C1 segment of cervical spinal cord (tissue), 14 donors: ENCODE measurements around the gene MSL3.

ENCODE experiments used
- DNase-seq, 14 donors: peaks; one replicate each; lab custom pipeline; 2025; lab: John Stamatoyannopoulos, UW

The MSL3 gene

GRCh38 chrX:11757719-11758399 is at the start of gene MSL3:
TSS of gene MSL3 (plus strand) at chrX:11758237. CDS start at chrX:11758264, 27 bp downstream.
- DNase-seq = peak in 12 of 14 donors; percentile 26 to 84 (median 56)

DNA sequence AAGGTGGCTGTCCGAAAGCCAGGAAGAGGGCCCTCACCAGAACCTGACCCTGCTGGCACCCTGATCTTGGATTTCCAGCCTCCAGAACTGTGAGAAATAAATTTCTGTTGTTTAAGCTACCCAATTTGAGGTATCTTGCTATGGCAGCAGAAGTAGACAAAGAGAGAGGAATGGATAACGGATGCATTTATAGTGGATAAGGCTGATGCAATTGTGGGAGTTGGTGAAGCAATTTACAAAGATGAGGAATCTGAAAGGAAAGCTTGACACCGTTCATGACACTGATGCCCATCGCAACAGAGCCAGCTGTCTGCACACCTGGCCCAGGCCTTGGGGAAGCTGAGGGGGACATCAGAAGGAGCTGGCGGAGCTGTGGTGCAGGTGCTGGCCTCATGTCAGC is 35.7 kb upstream of the MSL3 start:
- no peak for DNase-seq

DNA sequence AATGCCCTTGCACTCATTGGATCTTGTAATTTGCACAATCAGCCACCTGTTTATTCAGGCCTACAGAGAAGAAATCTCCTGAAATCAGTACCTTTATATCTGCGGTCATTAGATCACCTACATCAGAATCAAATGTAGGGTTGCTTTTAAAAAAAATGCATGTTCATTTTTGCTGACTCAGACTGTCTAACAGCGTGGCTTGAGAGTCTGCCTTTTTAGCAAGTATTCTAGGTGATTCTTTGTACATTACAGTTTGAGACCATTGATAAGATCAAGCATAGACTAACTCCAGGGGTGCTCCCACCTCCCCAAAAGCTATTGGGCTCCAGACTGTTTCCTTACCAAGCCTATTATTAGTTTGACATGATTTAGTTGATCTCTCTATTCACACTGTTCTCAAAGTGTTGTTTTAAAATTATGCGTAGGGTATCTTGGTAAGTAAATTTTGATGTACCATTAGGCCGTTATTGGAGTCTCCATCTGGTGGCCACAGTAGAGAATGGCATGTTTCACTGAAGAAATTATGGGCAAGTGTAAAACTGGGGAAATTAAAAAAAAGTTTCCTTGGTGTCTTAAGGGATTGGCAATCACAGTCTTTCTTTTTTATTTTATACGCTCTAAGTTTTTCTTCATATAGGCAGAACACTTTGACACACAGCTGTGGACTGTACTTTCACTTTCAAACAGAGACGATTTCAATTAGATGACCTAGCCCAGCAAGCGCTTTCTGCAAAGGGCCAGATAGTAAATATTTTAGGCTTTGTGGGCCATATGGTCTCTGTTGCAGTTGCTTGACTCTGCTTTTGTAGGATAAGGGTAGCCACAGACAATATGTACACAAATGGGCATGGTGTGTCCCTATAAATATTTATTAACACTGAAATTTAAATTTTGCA is 33.7 kb upstream of the MSL3 start:
- DNase-seq = no peak

- no peak for DNase-seq
Measured at GRCh38 chrX:11725631-11726442, 32.2 kb upstream of the MSL3 start.

- DNase-seq = no peak
Measured at GRCh38 chrX:11728556-11728955, 29.5 kb upstream of the MSL3 start.

- DNase-seq = no peak
Measured at GRCh38 chrX:11733614-11734013, 24.4 kb upstream of the MSL3 start.

GRCh38 chrX:11739776-11740175 is 18.3 kb upstream of the MSL3 start:
- DNase-seq = no peak

DNA sequence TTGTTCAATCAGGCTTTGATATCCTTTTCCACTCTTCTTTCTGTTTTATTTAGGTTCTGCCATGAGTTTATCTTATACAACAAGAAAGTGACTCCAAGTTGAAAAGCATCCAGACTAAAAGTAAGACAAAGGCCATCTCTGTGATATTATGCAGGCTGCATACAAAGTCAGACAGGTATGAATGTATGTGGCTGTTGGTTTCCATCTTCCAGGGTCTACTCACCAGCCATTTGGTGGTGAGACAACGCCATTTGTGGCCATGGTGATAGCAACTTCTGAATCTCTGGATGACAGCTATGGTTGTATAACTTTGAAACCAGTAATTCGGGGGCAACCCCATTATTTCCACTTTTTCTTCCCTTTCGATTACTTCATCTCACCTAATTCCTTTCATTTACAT is 17.2 kb upstream of the MSL3 start:
- DNase-seq = no peak

- no peak for DNase-seq
Measured at GRCh38 chrX:11741574-11741973, 16.5 kb upstream of the MSL3 start.

- peak in 1 of 14 donors; percentile 39 for DNase-seq
Measured at GRCh38 chrX:11745881-11746280, 12.2 kb upstream of the MSL3 start.

- no peak for DNase-seq
Measured at GRCh38 chrX:11750046-11750445, 8.0 kb upstream of the MSL3 start.

DNA sequence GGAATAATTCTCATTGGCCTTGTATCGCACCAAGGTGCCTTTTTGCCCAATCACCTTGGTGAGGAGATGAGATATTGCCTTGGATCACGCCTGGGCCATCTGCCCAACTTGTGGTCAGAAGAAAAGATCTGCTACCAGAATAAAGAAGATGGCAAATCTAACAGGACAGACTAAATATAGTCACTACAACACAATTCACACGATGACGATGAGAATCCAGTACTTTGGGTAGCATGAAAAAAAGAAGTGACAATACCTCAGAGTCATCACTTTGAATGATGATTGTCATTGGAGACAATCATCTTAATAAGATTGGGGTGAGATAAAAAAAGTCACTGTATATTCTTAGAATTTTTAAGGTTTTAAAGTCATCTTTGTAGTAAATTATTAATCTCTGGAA is 7.3 kb upstream of the MSL3 start:
- DNase-seq = no peak

- no peak for DNase-seq
Measured at GRCh38 chrX:11751261-11751660, 6.8 kb upstream of the MSL3 start.

DNA sequence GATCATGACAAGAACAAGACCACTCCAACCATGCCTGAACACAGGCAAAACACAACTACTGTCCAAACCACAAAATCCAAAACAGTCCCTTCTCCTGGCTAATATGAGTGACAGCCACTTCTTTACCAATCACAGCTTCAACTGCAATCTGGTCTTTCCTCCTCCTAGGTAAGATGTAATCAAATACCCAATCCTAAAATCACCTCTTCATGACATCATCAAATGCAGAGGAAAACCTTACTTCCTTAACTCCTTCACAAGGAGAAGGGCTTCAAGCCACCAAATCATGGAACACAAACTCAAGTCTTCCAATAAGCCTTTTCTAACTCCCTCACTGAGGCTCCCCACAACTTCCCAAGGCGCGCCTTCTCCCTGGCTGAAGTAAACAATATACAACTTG is 4.4 kb upstream of the MSL3 start:
- no peak for DNase-seq

GRCh38 chrX:11754958-11755645 is 2.9 kb upstream of the MSL3 start:
- DNase-seq = no peak

- DNase-seq = no peak
Measured at GRCh38 chrX:11755724-11756123, 2.3 kb upstream of the MSL3 start.

DNA sequence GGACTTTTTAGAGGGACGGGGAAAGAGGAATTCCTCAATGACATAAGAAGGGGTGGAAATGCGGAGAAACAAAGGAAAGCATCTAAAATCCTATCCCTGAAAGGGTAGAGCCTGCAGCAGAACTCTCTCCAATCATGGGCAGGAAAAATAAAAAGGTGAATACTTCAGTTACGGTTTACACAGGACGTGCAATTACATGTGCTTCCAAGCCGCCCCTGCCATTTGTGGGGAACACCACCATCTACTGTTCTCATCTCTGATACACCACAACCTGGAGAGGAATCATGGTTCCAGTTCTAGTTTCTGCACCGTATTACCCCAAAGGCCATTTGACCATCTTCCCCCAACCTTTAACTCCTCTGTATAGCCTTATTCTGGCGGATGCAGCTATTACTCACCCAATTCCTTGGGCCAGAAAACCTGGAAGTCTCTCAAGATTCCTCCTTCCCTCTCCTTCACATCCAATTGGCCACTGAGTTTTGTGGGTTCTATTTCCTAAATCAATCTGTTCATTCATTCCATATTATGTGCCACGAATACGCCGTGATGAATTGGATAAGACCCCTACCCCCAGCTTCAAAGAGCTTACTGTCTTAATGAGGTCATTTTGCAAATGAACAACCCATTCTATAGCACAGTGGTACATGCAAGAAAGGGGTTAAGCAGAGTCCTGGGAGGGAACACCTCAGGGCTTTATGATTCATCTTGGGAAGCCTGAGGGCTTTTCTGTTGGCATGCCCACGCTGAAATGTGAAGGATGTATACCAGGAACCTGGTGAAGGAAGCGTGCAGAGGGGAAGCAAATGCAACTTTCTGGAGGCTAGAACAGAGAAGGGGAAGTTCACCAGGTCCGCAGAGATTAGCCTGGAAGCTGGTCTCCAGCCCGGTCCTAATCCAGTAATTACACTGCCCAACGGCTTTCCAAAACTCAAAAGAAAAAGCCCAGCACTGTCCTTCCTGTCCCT is 1.4 kb upstream of the MSL3 start:
- DNase-seq = peak in 1 of 14 donors; percentile 29

GRCh38 chrX:11757397-11757718 is 679 bp upstream of the MSL3 start:
- DNase-seq = peak in 2 of 14 donors; percentile 35 to 64

DNA sequence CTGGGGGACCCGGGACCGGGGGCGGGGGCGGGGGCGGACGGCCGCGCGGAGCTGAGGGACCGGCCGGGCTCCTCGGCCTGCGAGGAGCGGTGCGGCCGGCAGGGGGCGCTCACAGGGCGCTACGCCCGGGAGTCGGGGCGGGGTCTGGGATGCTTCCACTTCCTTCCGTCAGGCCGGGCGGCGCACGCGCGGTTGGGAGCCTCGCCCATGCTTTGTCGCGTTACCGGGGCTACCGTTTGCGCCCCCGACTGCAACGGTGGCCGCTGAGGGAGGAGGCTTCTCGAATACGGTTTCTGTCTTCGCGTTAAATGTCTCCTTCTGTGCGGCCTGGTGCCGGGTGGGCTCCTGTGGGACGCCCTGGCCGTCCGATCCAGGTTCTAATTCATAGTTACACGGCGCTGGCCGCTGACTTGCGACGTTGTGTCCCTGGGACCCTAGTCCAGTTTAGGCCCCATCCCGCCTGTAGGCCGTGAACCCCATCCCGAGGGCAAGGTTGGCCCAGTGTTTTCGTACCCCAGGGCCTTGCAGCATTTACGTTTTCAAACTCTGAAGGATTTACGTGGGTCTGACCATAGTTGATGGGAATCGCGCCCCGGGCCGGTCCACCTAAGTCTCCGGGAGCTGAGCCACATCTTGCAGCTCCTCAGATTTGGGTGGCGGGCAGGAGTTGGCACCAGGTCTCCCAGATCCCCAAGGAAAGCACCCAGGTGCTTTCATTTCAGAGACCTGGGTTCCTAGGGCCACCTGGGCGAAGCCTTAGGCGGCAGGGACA is 549 bp downstream of the MSL3 start:
- peak in 13 of 14 donors; percentile 3 to 87 (median 70) for DNase-seq

DNA sequence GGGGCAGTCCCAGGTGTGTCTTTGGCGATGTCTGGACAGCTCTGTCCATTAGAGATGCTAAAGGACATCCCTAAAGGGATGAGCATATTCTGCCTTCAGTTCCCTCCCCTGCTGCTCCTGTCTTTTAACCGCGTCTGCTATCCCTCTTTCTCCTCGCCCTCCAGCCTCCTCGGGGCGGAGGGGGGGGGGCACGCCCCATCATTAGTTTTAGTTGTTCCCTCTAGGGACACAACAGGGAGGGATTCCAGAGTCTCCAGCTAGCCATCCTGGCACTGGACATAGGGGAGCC is 1.1 kb downstream of the MSL3 start:
- peak in 3 of 14 donors; percentile 3 to 25 (median 15) for DNase-seq
